NCI-H146 treated with DMSO at 0.1 percent for 48 hours (cell line): ENCODE measurements around the gene EPHA2.

Experiments used
- DNase-seq: peaks from one replicate; lab custom pipeline; 2025; ENCODE audit not compliant: unreplicated experiment; lab: John Stamatoyannopoulos, UW

The EPHA2 gene

GRCh38 chr1:16184557-16185303 lies 28.9 kb upstream of the EPHA2 start:
- DNase-seq, result no peak

- DNase-seq, result no peak
Observed at GRCh38 chr1:16183765-16184556, 28.1 kb upstream of the EPHA2 start.

GRCh38 chr1:16183179-16183578 lies 27.3 kb upstream of the EPHA2 start:
- no peak for DNase-seq

- no peak for DNase-seq
Observed at GRCh38 chr1:16181887-16182719, 26.2 kb upstream of the EPHA2 start.

- DNase-seq, result no peak
Observed at GRCh38 chr1:16180291-16180824, 24.5 kb upstream of the EPHA2 start.

- no peak for DNase-seq
Observed at GRCh38 chr1:16178596-16179497, 23.0 kb upstream of the EPHA2 start.

GRCh38 chr1:16177306-16177705 lies 21.4 kb upstream of the EPHA2 start:
- no peak for DNase-seq

- DNase-seq, result no peak
Observed at GRCh38 chr1:16176653-16177052, 20.8 kb upstream of the EPHA2 start.

- no peak for DNase-seq
Observed at GRCh38 chr1:16175610-16176553, 20.0 kb upstream of the EPHA2 start.

- no peak for DNase-seq
Observed at GRCh38 chr1:16174886-16175598, 19.2 kb upstream of the EPHA2 start.

- DNase-seq, result no peak
Observed at GRCh38 chr1:16174261-16174868, 18.5 kb upstream of the EPHA2 start.

- DNase-seq, result no peak
Observed at GRCh38 chr1:16173447-16174260, 17.8 kb upstream of the EPHA2 start.

GRCh38 chr1:16172964-16173446 lies 17.1 kb upstream of the EPHA2 start:
- no peak for DNase-seq

GRCh38 chr1:16172218-16172830 lies 16.5 kb upstream of the EPHA2 start:
- no peak for DNase-seq

- no peak for DNase-seq
Observed at GRCh38 chr1:16171314-16172151, 15.7 kb upstream of the EPHA2 start.

GRCh38 chr1:16170283-16170673 lies 14.4 kb upstream of the EPHA2 start:
- no peak for DNase-seq
